HepG2 (cell line): ENCODE data around the gene AGXT. TPM values are rescaled to one million over a fixed set of nuclear protein-coding genes. Genes with fewer than 3 reads are reported as not detected.

Experiments used
- ARHGAP35 ChIP-seq: sonication (generic); formaldehyde crosslinking; IDR thresholded peaks from 2 replicates; pipeline ENCODE4 v1.9.0; 2022; ENCODE audit warnings: mild to moderate bottlenecking, inconsistent platforms, moderate library complexity, missing genetic modification reagents, borderline replicate concordance
- BCL6 ChIP-seq: IDR thresholded peaks from 2 replicates; pipeline ENCODE4 v1.6.1; 2016; ENCODE audit warnings: missing genetic modification reagents, missing compliant biosample characterization
- EED ChIP-seq: sonication (generic); formaldehyde crosslinking; IDR thresholded peaks from 2 replicates; pipeline ENCODE4 v1.5.0; 2020; ENCODE audit warnings: mild to moderate bottlenecking, missing genetic modification reagents
- FOXP1 ChIP-seq, 2 experiments: fragments of 450-650 bp in 1 of 2; IDR thresholded peaks; 2 replicates each; pipeline ENCODE4 v1.6.1; 2017 to 2018; ENCODE audit warnings: antibody characterized with exemption in 1 of 2
- HDAC2 ChIP-seq: sonication (generic); formaldehyde crosslinking; IDR thresholded peaks from 2 replicates; pipeline ENCODE4 v1.4.0; 2020; ENCODE audit warnings: missing genetic modification reagents
- KLF13 ChIP-seq: sonication (generic); formaldehyde crosslinking; IDR thresholded peaks from 2 replicates; pipeline ENCODE4 v1.4.0; 2020; ENCODE audit warnings: mild to moderate bottlenecking, missing genetic modification reagents
- LCORL ChIP-seq, 2 experiments: fragments of 450-650 bp in 1 of 2; sonication (generic) in 1 of 2; formaldehyde crosslinking in 1 of 2; IDR thresholded peaks; 2 replicates each; pipeline versions ENCODE4 v1.5.0 to v1.6.1; 2017 to 2020; ENCODE audit warnings: antibody characterized with exemption in 1 of 2, missing genetic modification reagents in 1 of 2
- MNT ChIP-seq: fragments of 450-650 bp; IDR thresholded peaks from 2 replicates; pipeline ENCODE4 v1.6.1; 2016
- NAIF1 ChIP-seq: sonication (generic); formaldehyde crosslinking; IDR thresholded peaks from 2 replicates; pipeline ENCODE4 v1.5.0; 2020; ENCODE audit warnings: mild to moderate bottlenecking, missing genetic modification reagents, borderline replicate concordance
- NRL ChIP-seq: sonication (generic); formaldehyde crosslinking; IDR thresholded peaks from 2 replicates; pipeline ENCODE4 v1.5.0; 2020; ENCODE audit warnings: missing genetic modification reagents, mild to moderate bottlenecking, moderate library complexity, borderline replicate concordance
- PITX1 ChIP-seq: sonication (generic); formaldehyde crosslinking; IDR thresholded peaks from 2 replicates; pipeline ENCODE4 v1.5.1; 2020; ENCODE audit warnings: mild to moderate bottlenecking, missing genetic modification reagents
- PLSCR1 ChIP-seq: sonication (generic); formaldehyde crosslinking; IDR thresholded peaks from 2 replicates; pipeline ENCODE4 v1.5.0; 2020; ENCODE audit warnings: missing genetic modification reagents, mild to moderate bottlenecking, borderline replicate concordance
- THAP7 ChIP-seq: sonication (generic); formaldehyde crosslinking; IDR thresholded peaks from 2 replicates; pipeline ENCODE4 v1.8.1; 2023; ENCODE audit warnings: mild to moderate bottlenecking, missing genetic modification reagents
- ZFX ChIP-seq: sonication (generic); formaldehyde crosslinking; IDR thresholded peaks from 2 replicates; pipeline ENCODE4 v1.4.0; 2020; ENCODE audit warnings: mild to moderate bottlenecking, low read depth, missing genetic modification reagents, moderate library complexity
- ZNF460 ChIP-seq: sonication (generic); formaldehyde crosslinking; IDR thresholded peaks from 2 replicates; pipeline ENCODE4 v1.5.1; 2020; ENCODE audit warnings: missing genetic modification reagents, mild to moderate bottlenecking, borderline replicate concordance
- ZNF468 ChIP-seq: sonication (generic); formaldehyde crosslinking; IDR thresholded peaks from 2 replicates; pipeline ENCODE4 v1.8.0; 2022; ENCODE audit warnings: mild to moderate bottlenecking, moderate library complexity, missing genetic modification reagents
- ZNF503 ChIP-seq: sonication (generic); formaldehyde crosslinking; IDR thresholded peaks from 2 replicates; pipeline ENCODE4 v1.4.0; 2020; ENCODE audit warnings: missing genetic modification reagents
- ZNF839 ChIP-seq: sonication (generic); formaldehyde crosslinking; IDR thresholded peaks from 2 replicates; pipeline ENCODE4 v1.4.0; 2020; ENCODE audit warnings: missing genetic modification reagents, mild to moderate bottlenecking, borderline replicate concordance
- ZSCAN20 ChIP-seq: sonication (generic); formaldehyde crosslinking; IDR thresholded peaks from 2 replicates; pipeline ENCODE4 v1.4.0; 2020; ENCODE audit warnings: missing genetic modification reagents, mild to moderate bottlenecking, borderline replicate concordance
- ZSCAN21 ChIP-seq: sonication (generic); formaldehyde crosslinking; IDR thresholded peaks from 2 replicates; pipeline ENCODE4 v1.8.0; 2022; ENCODE audit warnings: mild to moderate bottlenecking, missing genetic modification reagents, moderate library complexity, borderline replicate concordance
- ZSCAN25 ChIP-seq: sonication (generic); formaldehyde crosslinking; IDR thresholded peaks from 2 replicates; pipeline ENCODE4 v1.8.0; 2022; ENCODE audit warnings: mild to moderate bottlenecking, missing genetic modification reagents
- polyA plus RNA-seq, 8 experiments: library from polyadenylated mRNA; depleted of rRNA in 3 of 8; stranded (reverse) in 7 of 8; unstranded in 1 of 8; fragments of >200 nt; fragmentation: Illumina TruSeq in 4 of 8; extraction: Trizol in 4 of 8; gene quantifications; 2 replicates each; pipeline versions ENCODE4 v1.2.1 to v1.2.3, GENCODE V29; 2011 to 2016; ENCODE audit warnings: low read depth in 4 of 8, missing spikeins in 1 of 8, mixed read lengths in 1 of 8; ENCODE audit not compliant: insufficient read depth in 1 of 8
- total RNA-seq, 5 experiments: library from RNA; depleted of rRNA; stranded (reverse); fragments of >200 nt; fragmentation: Illumina TruSeq; extraction: Trizol; gene quantifications; 2 replicates each; pipeline ENCODE4 v1.2.3, GENCODE V29; 2016; ENCODE audit warnings: low read depth in 1 of 5
- TF ChIP-seq, protein P1 (sequence below): sonication (generic); formaldehyde crosslinking; IDR thresholded peaks from 2 replicates; pipeline ENCODE4 v1.4.0; 2020; ENCODE audit warnings: missing genetic modification reagents

Gene AGXT
- total and polyA plus RNA-seq, 2 of the 13 experiments (the other 11 are each of a cell fraction or from before 2014, with no cell fraction given), result 41.9 to 96.1 TPM

DNA sequence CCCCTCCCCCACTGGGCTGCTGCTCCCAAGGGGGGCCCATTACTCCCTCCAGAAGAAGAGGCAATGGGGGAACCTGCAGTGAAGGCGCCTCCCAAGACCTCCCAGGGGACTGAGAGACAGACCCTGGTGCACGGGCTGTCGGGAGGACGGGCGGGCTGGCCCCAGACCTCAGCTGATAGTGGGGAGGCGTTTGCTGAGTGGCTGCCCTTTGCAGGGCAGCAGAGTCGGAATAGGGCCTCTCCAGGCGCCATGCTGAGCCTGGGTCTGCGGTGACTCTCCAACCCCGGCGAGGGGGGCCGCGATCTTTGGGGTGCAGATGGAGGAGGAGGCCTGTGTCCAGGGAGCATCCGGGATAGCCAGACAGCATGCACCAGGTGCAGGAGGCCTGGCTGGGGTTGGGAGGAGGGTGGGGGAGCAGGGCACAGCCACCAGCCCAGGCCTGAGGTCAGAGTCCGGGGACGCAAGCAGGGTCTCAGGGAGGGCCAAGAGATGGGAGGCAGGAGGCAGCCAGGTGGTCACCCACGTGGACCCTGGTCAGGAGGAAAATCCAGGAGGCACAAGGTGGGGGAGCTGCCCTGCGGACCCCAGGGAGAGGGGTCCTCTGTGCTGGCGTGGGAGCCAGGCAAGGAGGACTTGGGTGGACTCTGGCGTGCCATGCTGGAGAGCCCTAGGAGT is 48.5 kb downstream of the AGXT start (continued):
- TF ChIP-seq ZFX (CRISPR knock-in tag) (peak; percentile 50), ZSCAN20 (no peak), ZSCAN21 (CRISPR knock-in tag) (no peak), KLF13 (no peak), LCORL (IDR thresholded peaks at IDR 0.05) (no peak), LCORL (CRISPR knock-in tag; IDR thresholded peaks at IDR 0.05) (peak; percentile 53; the same call in 1 of the 2 replicates), NRL (CRISPR knock-in tag) (peak; percentile 21; the same call in 1 of the 2 replicates), ZNF460 (0 out of 2 replicates have a peak, but pooled peaks have one; percentile 24), PLSCR1 (CRISPR knock-in tag) (no peak), EED (CRISPR knock-in tag) (no peak), THAP7 (no peak), ARHGAP35 (no peak), HDAC2 (CRISPR knock-in tag) (no peak), MNT (peak; percentile 56; the same call in 1 of the 2 replicates), FOXP1 (IDR thresholded peaks at IDR 0.05) (no peak), FOXP1 (CRISPR knock-in tag; IDR thresholded peaks at IDR 0.05) (no peak), ZNF468 (CRISPR knock-in tag) (no peak), PITX1 (CRISPR knock-in tag) (0 out of 2 replicates have a peak, but pooled peaks have one; percentile 37), BCL6 (CRISPR knock-in tag) (no peak), NAIF1 (no peak), ZSCAN25 (CRISPR knock-in tag) (peak; percentile 29; the same call in 1 of the 2 replicates), ZNF839 (CRISPR knock-in tag) (no peak), ZNF503 (no peak)
- TF ChIP-seq, protein P1, sequence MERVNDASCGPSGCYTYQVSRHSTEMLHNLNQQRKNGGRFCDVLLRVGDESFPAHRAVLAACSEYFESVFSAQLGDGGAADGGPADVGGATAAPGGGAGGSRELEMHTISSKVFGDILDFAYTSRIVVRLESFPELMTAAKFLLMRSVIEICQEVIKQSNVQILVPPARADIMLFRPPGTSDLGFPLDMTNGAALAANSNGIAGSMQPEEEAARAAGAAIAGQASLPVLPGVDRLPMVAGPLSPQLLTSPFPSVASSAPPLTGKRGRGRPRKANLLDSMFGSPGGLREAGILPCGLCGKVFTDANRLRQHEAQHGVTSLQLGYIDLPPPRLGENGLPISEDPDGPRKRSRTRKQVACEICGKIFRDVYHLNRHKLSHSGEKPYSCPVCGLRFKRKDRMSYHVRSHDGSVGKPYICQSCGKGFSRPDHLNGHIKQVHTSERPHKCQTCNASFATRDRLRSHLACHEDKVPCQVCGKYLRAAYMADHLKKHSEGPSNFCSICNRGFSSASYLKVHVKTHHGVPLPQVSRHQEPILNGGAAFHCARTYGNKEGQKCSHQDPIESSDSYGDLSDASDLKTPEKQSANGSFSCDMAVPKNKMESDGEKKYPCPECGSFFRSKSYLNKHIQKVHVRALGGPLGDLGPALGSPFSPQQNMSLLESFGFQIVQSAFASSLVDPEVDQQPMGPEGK (CRISPR knock-in tag), result peak; percentile 12; the same call in 1 of the 2 replicates
